ENCODE measurements around the gene SUN5.

DNA sequence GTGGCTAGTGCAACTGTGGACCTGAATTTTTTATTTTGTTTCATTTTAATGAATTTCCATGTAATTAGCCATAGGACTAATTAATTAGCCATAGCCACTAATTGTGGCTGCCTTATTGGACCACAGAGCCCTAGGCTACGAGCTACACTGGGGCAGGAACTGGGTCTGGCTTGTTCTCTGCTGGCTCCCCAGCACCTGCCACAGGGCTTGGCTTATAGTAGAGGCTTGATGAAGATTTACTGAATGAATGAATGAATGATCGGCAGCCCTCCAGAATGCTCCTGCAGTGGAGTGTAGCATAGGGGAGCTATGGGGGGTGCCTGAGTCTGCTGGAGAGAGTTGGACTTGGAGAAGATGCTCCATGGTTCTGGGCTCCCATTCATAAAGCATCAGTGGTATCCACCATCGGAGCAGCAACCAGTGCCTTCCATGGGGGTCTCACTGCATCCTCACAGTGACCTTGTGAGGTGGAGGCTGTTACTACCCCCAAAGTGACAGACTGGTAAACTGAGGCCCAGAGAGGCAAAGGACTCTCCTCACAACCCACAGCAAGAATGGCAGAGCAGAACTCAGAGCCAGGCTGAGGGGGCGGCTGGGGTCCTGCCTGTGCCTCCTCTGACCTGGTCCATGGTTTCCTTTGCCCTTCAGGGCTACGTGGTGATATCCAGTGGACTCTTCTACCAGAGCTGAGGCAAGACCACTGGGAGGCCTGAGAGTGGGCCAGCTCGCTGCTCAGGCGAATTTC is 18.6 kb upstream of the SUN5 start:
- TF ChIP-seq, protein P1, sequence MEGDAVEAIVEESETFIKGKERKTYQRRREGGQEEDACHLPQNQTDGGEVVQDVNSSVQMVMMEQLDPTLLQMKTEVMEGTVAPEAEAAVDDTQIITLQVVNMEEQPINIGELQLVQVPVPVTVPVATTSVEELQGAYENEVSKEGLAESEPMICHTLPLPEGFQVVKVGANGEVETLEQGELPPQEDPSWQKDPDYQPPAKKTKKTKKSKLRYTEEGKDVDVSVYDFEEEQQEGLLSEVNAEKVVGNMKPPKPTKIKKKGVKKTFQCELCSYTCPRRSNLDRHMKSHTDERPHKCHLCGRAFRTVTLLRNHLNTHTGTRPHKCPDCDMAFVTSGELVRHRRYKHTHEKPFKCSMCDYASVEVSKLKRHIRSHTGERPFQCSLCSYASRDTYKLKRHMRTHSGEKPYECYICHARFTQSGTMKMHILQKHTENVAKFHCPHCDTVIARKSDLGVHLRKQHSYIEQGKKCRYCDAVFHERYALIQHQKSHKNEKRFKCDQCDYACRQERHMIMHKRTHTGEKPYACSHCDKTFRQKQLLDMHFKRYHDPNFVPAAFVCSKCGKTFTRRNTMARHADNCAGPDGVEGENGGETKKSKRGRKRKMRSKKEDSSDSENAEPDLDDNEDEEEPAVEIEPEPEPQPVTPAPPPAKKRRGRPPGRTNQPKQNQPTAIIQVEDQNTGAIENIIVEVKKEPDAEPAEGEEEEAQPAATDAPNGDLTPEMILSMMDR (IDR thresholded peaks at IDR 0.05 in 4 of 5, conservative IDR thresholded peaks at IDR 0.05 in 1 of 5) = no peak
- TF ChIP-seq POLR2A (IDR thresholded peaks at IDR 0.05) = no peak
